Esophagus (tissue), 2 donors: ENCODE measurements around the gene GZMA. TPM values are rescaled to one million over a fixed set of nuclear protein-coding genes. Genes with fewer than 3 reads are reported as not detected.

Source experiments
- H3K27ac ChIP-seq, 2 donors: one replicate each; pipeline ENCODE4 v1.5.1; 2013; ENCODE audit warnings: low read depth in 2 of 2, mild to moderate bottlenecking in 2 of 2, inconsistent platforms in 1 of 2, low read length in 1 of 2, moderate library complexity in 1 of 2
- H3K27me3 ChIP-seq, 2 donors: one replicate each; pipeline ENCODE4 v1.6.1; 2013; ENCODE audit warnings: low read length in 2 of 2, control low read depth in 1 of 2, mild to moderate bottlenecking in 1 of 2; ENCODE audit not compliant: insufficient read depth in 2 of 2, control insufficient read depth in 1 of 2
- H3K36me3 ChIP-seq, 2 donors: one replicate each; pipeline ENCODE4 v1.6.1; 2013; ENCODE audit warnings: low read length in 1 of 2; ENCODE audit not compliant: control insufficient read depth in 2 of 2, insufficient read depth in 2 of 2
- H3K4me1 ChIP-seq, 2 donors: one replicate each; pipeline ENCODE4 v1.6.1; 2013; ENCODE audit warnings: low read length in 1 of 2; ENCODE audit not compliant: control insufficient read depth in 2 of 2, insufficient read depth in 2 of 2
- H3K4me3 ChIP-seq, 2 donors: one replicate each; pipeline ENCODE4 v1.5.1; 2013; ENCODE audit warnings: low read length in 2 of 2, mild to moderate bottlenecking in 2 of 2, low read depth in 1 of 2, moderate library complexity in 1 of 2
- H3K9me3 ChIP-seq, 2 donors: one replicate each; pipeline ENCODE4 v1.6.1; 2013; ENCODE audit warnings: mild to moderate bottlenecking in 2 of 2, low read depth in 1 of 2, low read length in 1 of 2, moderate library complexity in 1 of 2; ENCODE audit not compliant: control insufficient read depth in 2 of 2, insufficient read depth in 1 of 2
- WGBS, 2 donors: extraction: QIAGEN DNeasy Blood & Tissue Kit; methylation state at CpG; one replicate each; pipeline ENCODE4 v1.1.7; 2013; 5-methylcytosine and 5-hydroxymethylcytosine counted together
- polyA plus RNA-seq, 2 donors: library from polyadenylated mRNA; stranded (reverse); fragments of 200-250 nt; gene quantifications; one replicate each; pipeline ENCODE4 v1.2.3, GENCODE V29; 2013
- donor health status: healthy with polysubstance abuse.
- donor health status: Bipolar disorder and iron deficiency.

Gene GZMA
- polyA plus RNA-seq: 1 to 10 TPM; 2.5 to 2.8 TPM

- H3K27ac ChIP-seq: no peak within 1 kb of the TSS
- H3K36me3 ChIP-seq: no peaks in the 10 kb centered on the region
- H3K4me3 ChIP-seq: peak within 1 kb of the TSS in 1 of 2 donors; percentile 22
- H3K27me3 ChIP-seq: no peaks in the 10 kb centered on the region
- 45 to 53% methylated on average over 3 of the region's 3 CpGs for WGBS, 2 donors
- H3K4me1 ChIP-seq: no peaks in the 10 kb centered on the region
- H3K9me3 ChIP-seq: no peaks in the 10 kb centered on the region
Observed at GRCh38 chr5:55102348-55102747, at the start of gene GZMA. Gene GZMA (plus strand): TSS chr5:55102646. CDS start chr5:55102683, 37 bp downstream.

- Histone ChIP-seq H3K27me3 (no peaks in the 10 kb centered on the region), H3K4me1 (no peaks in the 10 kb centered on the region), H3K27ac (no peak overlapping the region), H3K4me3 (no peak overlapping the region), H3K36me3 (no peaks in the 10 kb centered on the region), H3K9me3 (peaks cover 0 to 5% of the 10 kb centered on the region in 2 donors)
- 84 to 85% methylated on average over 2 of the region's 2 CpGs for WGBS, 2 donors
Observed at GRCh38 chr5:55055183-55055582, 47.3 kb upstream of the GZMA start.

GRCh38 chr5:55062039-55062779 is 40.2 kb upstream of the GZMA start:
- Histone ChIP-seq H3K27me3 (no peaks in the 10 kb centered on the region), H3K27ac (no peak overlapping the region), H3K4me3 (no peak overlapping the region), H3K36me3 (no peaks in the 10 kb centered on the region), H3K4me1 (no peaks in the 10 kb centered on the region), H3K9me3 (no peaks in the 10 kb centered on the region)
- WGBS, 2 donors: 76 to 83% methylated on average over 9 of the region's 9 CpGs

- Histone ChIP-seq H3K9me3 (no peaks in the 10 kb centered on the region), H3K4me1 (no peaks in the 10 kb centered on the region), H3K27me3 (no peaks in the 10 kb centered on the region), H3K4me3 (no peak overlapping the region), H3K27ac (no peak overlapping the region), H3K36me3 (no peaks in the 10 kb centered on the region)
- 57 to 60% methylated on average over 5 of the region's 5 CpGs for WGBS, 2 donors
Observed at GRCh38 chr5:55063220-55063863, 39.1 kb upstream of the GZMA start.

GRCh38 chr5:55063899-55064298 is 38.5 kb upstream of the GZMA start:
- H3K27ac ChIP-seq: no peak overlapping the region
- WGBS, 2 donors: 64 to 67% methylated on average over 2 of the region's 2 CpGs
- H3K9me3 ChIP-seq: no peaks in the 10 kb centered on the region
- no peak overlapping the region for H3K4me3 ChIP-seq
- H3K36me3 ChIP-seq: no peaks in the 10 kb centered on the region
- H3K27me3 ChIP-seq: peaks cover 0 to under 1% of the 10 kb centered on the region in 2 donors
- H3K4me1 ChIP-seq: no peaks in the 10 kb centered on the region

GRCh38 chr5:55064523-55064922 is 37.9 kb upstream of the GZMA start:
- Histone ChIP-seq H3K9me3 (no peaks in the 10 kb centered on the region), H3K4me3 (no peak overlapping the region), H3K27me3 (peaks cover 0 to 2% of the 10 kb centered on the region in 2 donors), H3K27ac (no peak overlapping the region), H3K36me3 (no peaks in the 10 kb centered on the region), H3K4me1 (no peaks in the 10 kb centered on the region)
- 77 to 81% methylated on average over 3 of the region's 3 CpGs for WGBS, 2 donors

- Histone ChIP-seq H3K36me3 (no peaks in the 10 kb centered on the region), H3K4me3 (no peak overlapping the region), H3K27me3 (peaks cover 0 to 2% of the 10 kb centered on the region in 2 donors), H3K9me3 (no peaks in the 10 kb centered on the region), H3K27ac (no peak overlapping the region), H3K4me1 (no peaks in the 10 kb centered on the region)
- 91 to 99% methylated on average over 3 of the region's 3 CpGs for WGBS, 2 donors
Observed at GRCh38 chr5:55066277-55066676, 36.2 kb upstream of the GZMA start.

GRCh38 chr5:55070968-55071367 is 31.5 kb upstream of the GZMA start:
- Histone ChIP-seq H3K27ac (no peak overlapping the region), H3K4me1 (no peaks in the 10 kb centered on the region), H3K9me3 (no peaks in the 10 kb centered on the region), H3K36me3 (no peaks in the 10 kb centered on the region), H3K4me3 (no peak overlapping the region), H3K27me3 (peaks cover 0 to 2% of the 10 kb centered on the region in 2 donors)
- WGBS, 2 donors: 77 to 81% methylated on average over 1 of the region's 1 CpG

- Histone ChIP-seq H3K4me1 (no peaks in the 10 kb centered on the region), H3K9me3 (no peaks in the 10 kb centered on the region), H3K36me3 (no peaks in the 10 kb centered on the region), H3K27me3 (peaks cover 0 to 2% of the 10 kb centered on the region in 2 donors), H3K27ac (no peak overlapping the region), H3K4me3 (no peak overlapping the region)
- WGBS, 2 donors: 82 to 85% methylated on average over 1 of the region's 1 CpG
Observed at GRCh38 chr5:55071413-55071812, 31.0 kb upstream of the GZMA start.

GRCh38 chr5:55072666-55073065 is 29.8 kb upstream of the GZMA start:
- no peaks in the 10 kb centered on the region for H3K36me3 ChIP-seq
- 52 to 54% methylated on average over 2 of the region's 2 CpGs for WGBS, 2 donors
- H3K9me3 ChIP-seq: no peaks in the 10 kb centered on the region
- H3K27me3 ChIP-seq: peaks cover 0 to 2% of the 10 kb centered on the region in 2 donors
- no peaks in the 10 kb centered on the region for H3K4me1 ChIP-seq
- no peak overlapping the region for H3K27ac ChIP-seq
- H3K4me3 ChIP-seq: no peak overlapping the region
